HG03175 (cell line): Measurements from ENCODE around the gene OR6V1.
"Not testable (repeated sequence)": the region's sequence is repeated elsewhere in the genome, so short reads cannot be mapped to it uniquely, and the experiment has no call there.

ENCODE experiments used
- ATAC-seq: cut with Tn5 transposase; IDR thresholded peaks from one replicate; pipeline ENCODE4 v1.9.1; 2021; ENCODE audit warnings: mild to moderate bottlenecking, moderate library complexity; ENCODE audit not compliant: unreplicated experiment

OR6V1 gene

GRCh38 chr7:143042159-143042789 lies 9.9 kb upstream of the OR6V1 start:
- ATAC-seq: no peak

GRCh38 chr7:143042790-143043271 lies 9.3 kb upstream of the OR6V1 start:
- ATAC-seq: no peak

- peak; percentile 50 for ATAC-seq
These were observed 8.8 kb upstream of the OR6V1 start for GRCh38 chr7:143043391-143043790.

GRCh38 chr7:143046426-143046851 lies 5.7 kb upstream of the OR6V1 start:
- no peak for ATAC-seq

GRCh38 chr7:143047326-143047725 lies 4.8 kb upstream of the OR6V1 start:
- ATAC-seq: no peak

- no peak for ATAC-seq
These were observed 3.3 kb upstream of the OR6V1 start for GRCh38 chr7:143048827-143049226.

- ATAC-seq: no peak
These were observed 2.8 kb upstream of the OR6V1 start for GRCh38 chr7:143049362-143049761.

- ATAC-seq: no peak
These were observed 1.2 kb upstream of the OR6V1 start for GRCh38 chr7:143050931-143051330.

- ATAC-seq: no peak
These were observed 2.5 kb downstream of the OR6V1 start for GRCh38 chr7:143054621-143055020.

GRCh38 chr7:143055754-143056153 lies 3.6 kb downstream of the OR6V1 start:
- no peak for ATAC-seq

GRCh38 chr7:143063741-143064140 lies 11.6 kb downstream of the OR6V1 start:
- ATAC-seq: no peak

- no peak for ATAC-seq
These were observed 16.3 kb downstream of the OR6V1 start for GRCh38 chr7:143068446-143068845.

GRCh38 chr7:143069912-143070500 lies 17.9 kb downstream of the OR6V1 start:
- no peak for ATAC-seq

GRCh38 chr7:143073556-143073955 lies 21.4 kb downstream of the OR6V1 start:
- ATAC-seq: no peak

GRCh38 chr7:143074141-143074540 lies 22.0 kb downstream of the OR6V1 start:
- ATAC-seq: no peak

GRCh38 chr7:143085109-143085508 lies 33.0 kb downstream of the OR6V1 start:
- ATAC-seq: no peak

GRCh38 chr7:143085610-143086009 lies 33.5 kb downstream of the OR6V1 start:
- not testable (repeated sequence) for ATAC-seq

GRCh38 chr7:143088549-143089231 lies 36.5 kb downstream of the OR6V1 start:
- ATAC-seq: not testable (repeated sequence)

- no peak for ATAC-seq
These were observed 44.0 kb downstream of the OR6V1 start for GRCh38 chr7:143096146-143096545.

- not testable (repeated sequence) for ATAC-seq
These were observed 47.4 kb downstream of the OR6V1 start for GRCh38 chr7:143099579-143099978.
